Ovary (tissue), 3 donors: ENCODE results near the gene SEL1L3.

Experiments
- CTCF ChIP-seq, 3 donors: fragments of 450-650 bp in 2 of 3; fragments of 200-600 bp in 1 of 3; IDR thresholded peaks; one replicate each; pipeline versions ENCODE4 v1.5.1 to v1.8.0; 2016 to 2022; ENCODE audit warnings: antibody characterized with exemption in 3 of 3, mild to moderate bottlenecking in 1 of 3
- EP300 ChIP-seq: sonication (generic); formaldehyde crosslinking; IDR thresholded peaks from one replicate; pipeline ENCODE4 v1.6.1; 2017; ENCODE audit warnings: antibody characterized with exemption
- POLR2A ChIP-seq: fragments of 450-650 bp; IDR thresholded peaks from one replicate; pipeline ENCODE4 v1.6.1; 2017; ENCODE audit warnings: antibody characterized with exemption, mild to moderate bottlenecking, moderate library complexity
- donor health status: DM: no; HTN: no; CAD: no.

GRCh38 chr4:25760518-25761157 lies 102.2 kb downstream of the SEL1L3 start:
- TF ChIP-seq CTCF (IDR thresholded peaks at IDR 0.05), result no peak
- no peak for TF ChIP-seq POLR2A
- no peak for TF ChIP-seq EP300
